Brain microvascular endothelial cell (primary cell): ENCODE results near the gene GOPC.

Experiments
- DNase-seq: peaks from one replicate; pipeline ENCODE4 v3.0.0-alpha.2; 2020
- H3K27ac ChIP-seq: fragments of 250-450 bp; sonication (Bioruptor Pico); 2 replicates; pipeline ENCODE4 v1.5.1; 2020; ENCODE audit warnings: mild to moderate bottlenecking, moderate library complexity
- H3K27me3 ChIP-seq: fragments of 250-450 bp; sonication (Bioruptor Pico); replicated peaks from 2 replicates; pipeline ENCODE4 v1.5.1; 2020; ENCODE audit warnings: mild to moderate bottlenecking
- H3K36me3 ChIP-seq: fragments of 250-450 bp; sonication (Bioruptor Pico); replicated peaks from 2 replicates; pipeline ENCODE4 v1.5.1; 2020; ENCODE audit warnings: mild to moderate bottlenecking
- H3K4me3 ChIP-seq: 2 replicates; pipeline ENCODE4 v1.5.1; 2011; ENCODE audit warnings: low read depth, mild to moderate bottlenecking, control low read depth, low read length, moderate library complexity
- in situ Hi-C: cut with HindIII; loops from 2 replicates; pipeline ENCODE4 v1.10.0; 2017; ENCODE audit warnings: low sequenced_read_pairs, low pct_ligation_motif_present
- TF ChIP-seq, protein P1 (sequence below): IDR thresholded peaks from 2 replicates; pipeline ENCODE4 v1.5.1; 2011; ENCODE audit warnings: low read depth, mild to moderate bottlenecking, moderate library complexity, low read length, control low read depth, inconsistent platforms; ENCODE audit errors: missing control alignments

GOPC gene

DNA sequence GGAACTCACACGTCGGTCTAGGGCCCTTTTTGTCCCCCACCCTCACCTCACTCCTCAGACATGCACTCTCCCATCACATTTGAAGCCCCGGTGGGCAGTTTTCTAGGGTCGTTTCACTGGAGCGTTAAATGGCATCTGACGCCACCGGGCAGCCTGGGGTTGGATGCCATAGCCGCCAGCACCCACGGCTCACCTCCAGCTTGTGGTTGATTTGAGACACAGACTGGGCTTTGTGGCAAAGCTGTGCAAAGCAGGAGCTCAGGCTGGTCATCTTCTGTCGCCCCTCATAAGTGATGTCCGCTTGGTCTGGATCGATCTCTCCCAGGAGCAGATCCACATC lies 530 bp downstream of the GOPC start:
- Histone ChIP-seq H3K4me3 (peak overlapping the region; percentile 98), H3K36me3 (peaks cover 6% of the 10 kb centered on the region), H3K27me3 (no peaks in the 10 kb centered on the region), H3K27ac (peak overlapping the region; percentile 92)
- TF ChIP-seq, protein P1, sequence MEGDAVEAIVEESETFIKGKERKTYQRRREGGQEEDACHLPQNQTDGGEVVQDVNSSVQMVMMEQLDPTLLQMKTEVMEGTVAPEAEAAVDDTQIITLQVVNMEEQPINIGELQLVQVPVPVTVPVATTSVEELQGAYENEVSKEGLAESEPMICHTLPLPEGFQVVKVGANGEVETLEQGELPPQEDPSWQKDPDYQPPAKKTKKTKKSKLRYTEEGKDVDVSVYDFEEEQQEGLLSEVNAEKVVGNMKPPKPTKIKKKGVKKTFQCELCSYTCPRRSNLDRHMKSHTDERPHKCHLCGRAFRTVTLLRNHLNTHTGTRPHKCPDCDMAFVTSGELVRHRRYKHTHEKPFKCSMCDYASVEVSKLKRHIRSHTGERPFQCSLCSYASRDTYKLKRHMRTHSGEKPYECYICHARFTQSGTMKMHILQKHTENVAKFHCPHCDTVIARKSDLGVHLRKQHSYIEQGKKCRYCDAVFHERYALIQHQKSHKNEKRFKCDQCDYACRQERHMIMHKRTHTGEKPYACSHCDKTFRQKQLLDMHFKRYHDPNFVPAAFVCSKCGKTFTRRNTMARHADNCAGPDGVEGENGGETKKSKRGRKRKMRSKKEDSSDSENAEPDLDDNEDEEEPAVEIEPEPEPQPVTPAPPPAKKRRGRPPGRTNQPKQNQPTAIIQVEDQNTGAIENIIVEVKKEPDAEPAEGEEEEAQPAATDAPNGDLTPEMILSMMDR, result no peak
- in situ Hi-C loops, result no loop called here
- DNase-seq, result no peak

- Histone ChIP-seq H3K36me3 (peaks cover 7% of the 10 kb centered on the region), H3K27ac (no peak overlapping the region), H3K27me3 (no peaks in the 10 kb centered on the region), H3K4me3 (peak overlapping the region; percentile 98)
- TF ChIP-seq, protein P1, result no peak
- in situ Hi-C loops, result no loop called here
- DNase-seq, result no peak
Observed at GRCh38 chr6:117600008-117600743, 2.1 kb downstream of the GOPC start.

DNA sequence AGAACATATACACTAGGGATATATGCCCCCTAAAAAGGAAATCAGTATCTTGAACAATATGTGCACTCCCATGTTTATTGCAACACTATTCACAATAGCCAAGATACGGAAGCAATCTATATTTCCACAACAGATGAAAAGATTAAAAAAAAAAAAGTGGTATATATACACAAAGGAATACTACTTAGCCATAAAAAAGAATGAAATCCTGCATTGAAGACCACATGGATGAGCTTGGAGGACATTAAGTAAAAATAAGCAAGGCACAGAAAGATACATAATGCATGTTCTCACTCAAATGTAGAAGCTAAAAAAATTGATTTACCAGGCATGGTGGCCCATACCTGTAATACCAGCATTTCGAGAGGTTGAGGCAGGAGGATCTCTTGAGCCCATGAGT lies 4.6 kb downstream of the GOPC start:
- no peaks in the 10 kb centered on the region for H3K27me3 ChIP-seq
- DNase-seq, result no peak
- no peak overlapping the region for H3K4me3 ChIP-seq
- in situ Hi-C loops, result no loop called here
- H3K27ac ChIP-seq, result no peak overlapping the region
- TF ChIP-seq, protein P1, result no peak
- H3K36me3 ChIP-seq, result peaks cover 7% of the 10 kb centered on the region

DNA sequence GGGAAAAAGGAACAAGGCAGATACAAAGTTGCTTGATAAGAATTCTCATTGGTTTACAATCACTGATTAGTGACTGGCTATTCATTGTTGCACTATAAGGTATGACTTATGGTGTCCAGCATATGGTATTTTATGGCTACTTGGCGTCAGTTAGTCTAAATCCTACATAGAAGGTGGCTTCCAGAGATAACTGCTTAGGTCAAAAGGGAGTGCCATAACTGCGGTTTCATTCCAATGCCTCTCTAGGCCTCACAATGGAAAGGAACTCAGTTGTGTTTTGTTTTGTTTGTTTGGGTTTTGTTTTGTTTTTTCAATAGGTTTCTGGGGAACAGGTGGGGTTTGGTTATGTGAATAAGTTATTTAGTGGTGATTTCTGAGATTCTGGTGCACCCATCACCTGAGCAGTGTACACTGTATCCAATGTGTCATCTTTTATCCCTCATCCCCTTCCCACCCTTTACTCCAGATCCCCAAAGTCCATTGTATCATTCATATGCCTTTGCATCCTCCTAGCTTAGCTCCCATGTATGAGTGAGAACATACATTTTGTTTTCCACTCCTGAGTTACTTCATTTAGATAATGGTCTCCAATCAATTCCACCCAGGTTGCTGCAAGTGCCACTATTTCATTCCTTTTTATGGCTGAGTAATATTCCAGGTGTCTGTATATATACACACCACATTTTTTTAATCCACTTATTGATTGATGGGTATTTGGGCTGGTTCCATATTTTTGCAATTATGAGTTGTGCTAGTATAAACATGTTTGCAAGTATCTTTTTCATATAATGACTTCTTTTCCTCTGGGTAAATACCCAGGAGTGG lies 7.0 kb downstream of the GOPC start:
- Histone ChIP-seq H3K27me3 (no peaks in the 10 kb centered on the region), H3K27ac (no peak overlapping the region)
- in situ Hi-C loops, result no loop called here

GRCh38 chr6:117592983-117593759 lies 9.1 kb downstream of the GOPC start:
- H3K27me3 ChIP-seq, result no peaks in the 10 kb centered on the region
- TF ChIP-seq, protein P1, result no peak
- in situ Hi-C loops, result no loop called here
- no peak for DNase-seq
- H3K27ac ChIP-seq, result no peak overlapping the region
- H3K4me3 ChIP-seq, result no peak overlapping the region
- peaks cover 14% of the 10 kb centered on the region for H3K36me3 ChIP-seq

More for the DNA sequence above, 7.0 kb downstream of the GOPC start:
- no peak for DNase-seq
- Histone ChIP-seq H3K4me3 (no peak overlapping the region), H3K36me3 (peaks cover 7% of the 10 kb centered on the region)
- TF ChIP-seq, protein P1, result no peak
